Activated CD8-positive, alpha-beta memory T cell treated with anti-CD3 and anti-CD28 coated beads for 4 hours (primary cell): ENCODE data around the gene GAS7.

Experiments used
- DNase-seq, 2 donors: peaks; one replicate each; pipeline ENCODE4 v3.0.0-alpha.2; 2020; ENCODE audit warnings: low read depth in 2 of 2

The GAS7 gene

GRCh38 chr17:10200645-10201044 lies 2.2 kb upstream of the GAS7 start:
- DNase-seq, result no peak

GRCh38 chr17:10200016-10200415 lies 1.6 kb upstream of the GAS7 start:
- no peak for DNase-seq

GRCh38 chr17:10197721-10198508 lies 491 bp downstream of the GAS7 start:
- DNase-seq, result no peak

- no peak for DNase-seq
These were observed 1.1 kb downstream of the GAS7 start for GRCh38 chr17:10197362-10197720.

- no peak for DNase-seq
These were observed 1.5 kb downstream of the GAS7 start for GRCh38 chr17:10196941-10197340.

- DNase-seq, result no peak
These were observed 2.0 kb downstream of the GAS7 start for GRCh38 chr17:10196384-10196895.

- DNase-seq, result no peak
These were observed 3.2 kb downstream of the GAS7 start for GRCh38 chr17:10195090-10195805.

GRCh38 chr17:10193632-10194031 lies 4.8 kb downstream of the GAS7 start:
- no peak for DNase-seq

- DNase-seq, result no peak
These were observed 5.4 kb downstream of the GAS7 start for GRCh38 chr17:10192972-10193371.

GRCh38 chr17:10192461-10192860 lies 5.9 kb downstream of the GAS7 start:
- no peak for DNase-seq

- DNase-seq, result no peak
These were observed 10.9 kb downstream of the GAS7 start for GRCh38 chr17:10187456-10187855.

GRCh38 chr17:10186771-10187410 lies 11.5 kb downstream of the GAS7 start:
- no peak for DNase-seq

GRCh38 chr17:10183931-10184930 lies 14.2 kb downstream of the GAS7 start:
- DNase-seq, result no peak

GRCh38 chr17:10182785-10183184 lies 15.6 kb downstream of the GAS7 start:
- no peak for DNase-seq

GRCh38 chr17:10178506-10178991 lies 19.9 kb downstream of the GAS7 start:
- DNase-seq, result no peak

GRCh38 chr17:10177913-10178505 lies 20.4 kb downstream of the GAS7 start:
- DNase-seq, result no peak

GRCh38 chr17:10177131-10177912 lies 21.1 kb downstream of the GAS7 start:
- no peak for DNase-seq

GRCh38 chr17:10173913-10174312 lies 24.5 kb downstream of the GAS7 start:
- no peak for DNase-seq

- no peak for DNase-seq
These were observed 25.6 kb downstream of the GAS7 start for GRCh38 chr17:10172778-10173177.

- no peak for DNase-seq
These were observed 26.1 kb downstream of the GAS7 start for GRCh38 chr17:10172241-10172741.
